HFFc6 (cell line): ENCODE measurements around the gene AIFM1. TPM values are rescaled to one million over a fixed set of nuclear protein-coding genes. Genes with fewer than 3 reads are reported as not detected.

Source experiments
- DNase-seq: peaks from one replicate; pipeline ENCODE4 v3.0.0-alpha.2; 2018
- H3K27ac Mint-ChIP-seq: 2 replicates; pipeline ENCODE4 v1.8.0; 2020; ENCODE audit warnings: mild to moderate bottlenecking, mixed read lengths
- H3K27me3 Mint-ChIP-seq: 2 replicates; pipeline ENCODE4 v1.8.0; 2021; ENCODE audit warnings: mild to moderate bottlenecking, moderate library complexity, mixed read lengths; ENCODE audit not compliant: insufficient read depth
- H3K36me3 Mint-ChIP-seq: 2 replicates; pipeline ENCODE4 v1.8.0; 2021; ENCODE audit warnings: low read depth, mixed read lengths
- H3K4me1 Mint-ChIP-seq: 2 replicates; pipeline ENCODE4 v1.8.0; 2020; ENCODE audit warnings: low read depth, mixed read lengths
- H3K4me3 Mint-ChIP-seq: 2 replicates; pipeline ENCODE4 v1.8.0; 2020; ENCODE audit warnings: mild to moderate bottlenecking, moderate library complexity, mixed read lengths
- H3K9me3 Mint-ChIP-seq: 2 replicates; pipeline ENCODE4 v1.8.0; 2020; ENCODE audit warnings: mild to moderate bottlenecking, mixed read lengths
- CTCF ChIP-seq: fragments of 200-600 bp; sonication (generic); IDR thresholded peaks from 2 replicates; pipeline ENCODE4 v1.5.0; 2021; ENCODE audit warnings: antibody characterized with exemption, mild to moderate bottlenecking
- total RNA-seq, 6 experiments: library from RNA; stranded (reverse); fragmentation: NEBNext Ultra II Directional; extraction: Animal tissue kit (Norgen Biotek cat#: 25700); gene quantifications; 2 replicates in 1 of 6; 3 replicates in 5 of 6; pipeline ENCODE4 v1.2.3, GENCODE V29; 2021

Gene AIFM1
- total RNA-seq, 6 experiments from 2014 or later = 31.9 to 39.5 (median 33.8) TPM

DNA sequence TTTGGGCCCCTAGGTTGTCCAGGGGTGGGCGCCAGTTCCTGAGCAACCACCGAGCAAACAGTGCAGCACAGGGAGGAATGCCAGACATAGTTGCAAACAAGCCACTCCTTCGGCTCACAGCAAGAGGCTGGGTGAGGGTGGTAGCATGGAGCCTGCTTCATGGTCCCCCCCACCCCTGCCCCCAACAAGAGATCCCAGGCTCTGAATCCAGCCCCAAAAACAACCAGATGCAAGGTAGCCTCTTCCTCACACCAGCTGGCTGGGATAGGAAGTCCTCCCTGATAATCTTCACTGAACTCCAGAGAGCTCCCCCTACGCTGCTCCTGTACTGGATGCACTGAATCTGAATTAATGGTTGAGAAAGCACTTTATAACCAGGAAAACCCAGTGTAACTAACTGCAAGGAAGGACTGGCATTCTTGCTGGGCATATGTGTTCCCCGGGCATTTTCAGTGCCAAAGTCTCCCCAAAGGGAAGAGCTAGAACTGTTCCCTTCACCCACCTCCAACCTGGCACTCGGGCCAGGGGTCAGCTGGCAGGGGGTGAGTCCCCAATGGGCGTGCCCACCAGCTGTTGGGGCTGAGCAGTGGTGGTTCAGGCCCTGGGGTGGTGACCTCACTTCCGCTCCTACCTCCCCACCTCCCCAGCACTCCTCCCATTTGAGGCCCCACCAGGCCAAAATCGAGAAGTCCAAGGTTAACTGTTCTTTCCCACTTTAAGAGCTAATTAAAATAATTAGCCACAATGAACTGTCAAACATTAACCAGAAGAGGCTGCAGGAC is 56.8 kb downstream of the AIFM1 start:
- Mint-ChIP-seq H3K9me3 (no peaks in the 10 kb centered on the region), H3K36me3 (no peaks in the 10 kb centered on the region), H3K27ac (peak overlapping the region; percentile 83), H3K4me3 (peak overlapping the region; percentile 92), H3K27me3 (no peaks in the 10 kb centered on the region), H3K4me1 (peaks cover 49% of the 10 kb centered on the region)
- peak; percentile 36 for DNase-seq
- 0 out of 2 replicates have a peak, but pooled peaks have one; percentile 15 for TF ChIP-seq CTCF

DNA sequence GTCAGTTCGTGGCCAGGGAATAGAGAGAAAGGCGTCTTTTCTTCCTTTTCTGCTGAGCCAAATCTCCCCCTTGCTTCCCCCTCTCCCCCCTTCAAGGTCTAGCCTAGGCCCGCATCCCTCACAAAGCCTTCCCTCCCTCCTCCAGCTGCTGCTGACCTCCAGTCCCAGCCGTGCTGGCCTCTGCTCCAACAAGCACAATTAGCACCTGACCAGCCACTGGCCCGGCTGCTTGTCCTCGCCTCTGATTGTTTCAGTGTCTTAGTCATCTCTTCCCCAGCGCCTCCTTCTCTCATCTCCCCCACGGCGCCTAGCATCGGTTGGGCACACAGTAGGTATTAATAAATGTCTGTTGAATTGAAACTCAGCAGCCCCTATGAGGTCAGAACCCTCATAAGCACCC is 59.6 kb downstream of the AIFM1 start:
- H3K4me3 Mint-ChIP-seq = no peak overlapping the region; the same call in 1 of the 2 replicates
- H3K4me1 Mint-ChIP-seq = peaks cover 42% of the 10 kb centered on the region
- no peaks in the 10 kb centered on the region for H3K9me3 Mint-ChIP-seq
- DNase-seq = no peak
- H3K27ac Mint-ChIP-seq = peak overlapping the region; percentile 42
- no peak for TF ChIP-seq CTCF
- peaks cover under 1% of the 10 kb centered on the region; the same call in 1 of the 2 replicates for H3K36me3 Mint-ChIP-seq
- H3K27me3 Mint-ChIP-seq = no peaks in the 10 kb centered on the region

DNA sequence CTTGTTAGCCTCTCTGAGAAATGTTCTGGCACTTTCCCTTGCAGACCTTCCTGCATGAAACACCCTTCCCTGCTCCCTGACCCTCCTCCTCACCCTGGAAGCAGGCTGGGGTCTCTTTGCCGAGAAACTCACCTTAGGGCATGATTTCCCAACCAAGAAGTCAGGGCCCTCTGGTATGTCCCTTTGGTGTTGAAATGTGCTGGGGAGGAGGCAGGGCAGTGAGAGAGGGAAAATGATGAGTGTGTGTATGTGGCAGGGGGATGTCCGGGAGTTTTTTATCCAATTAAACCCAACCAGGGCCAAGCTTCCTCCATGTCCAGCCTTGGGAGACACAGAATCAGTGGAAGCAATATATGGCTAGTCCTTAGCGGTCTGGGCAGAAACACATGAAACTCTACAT is 60.4 kb downstream of the AIFM1 start:
- no peak for DNase-seq
- Mint-ChIP-seq H3K9me3 (no peaks in the 10 kb centered on the region), H3K36me3 (peaks cover 4% of the 10 kb centered on the region; the same call in 1 of the 2 replicates), H3K27ac (no peak overlapping the region), H3K27me3 (no peaks in the 10 kb centered on the region), H3K4me1 (peaks cover 50% of the 10 kb centered on the region), H3K4me3 (no peak overlapping the region)
- TF ChIP-seq CTCF = no peak

GRCh38 chrX:130103605-130104004 is 62.0 kb downstream of the AIFM1 start:
- no peaks in the 10 kb centered on the region for H3K9me3 Mint-ChIP-seq
- no peak overlapping the region for H3K27ac Mint-ChIP-seq
- peaks cover 56% of the 10 kb centered on the region for H3K4me1 Mint-ChIP-seq
- H3K27me3 Mint-ChIP-seq = no peaks in the 10 kb centered on the region
- no peak overlapping the region for H3K4me3 Mint-ChIP-seq
- DNase-seq = no peak
- H3K36me3 Mint-ChIP-seq = peaks cover 4% of the 10 kb centered on the region; the same call in 1 of the 2 replicates
- TF ChIP-seq CTCF = no peak

GRCh38 chrX:130100180-130100579 is 65.5 kb downstream of the AIFM1 start:
- H3K4me3 Mint-ChIP-seq = no peak overlapping the region
- no peak for TF ChIP-seq CTCF
- DNase-seq = peak; percentile 12
- peaks cover 30% of the 10 kb centered on the region for H3K4me1 Mint-ChIP-seq
- peaks cover 4% of the 10 kb centered on the region; the same call in 1 of the 2 replicates for H3K36me3 Mint-ChIP-seq
- no peaks in the 10 kb centered on the region for H3K9me3 Mint-ChIP-seq
- peak overlapping the region; percentile 64 for H3K27ac Mint-ChIP-seq
- no peaks in the 10 kb centered on the region for H3K27me3 Mint-ChIP-seq
